NCI-H1436 (cell line): Measurements from ENCODE around the gene ATPAF1.
"Not testable (repeated sequence)": the region's sequence is repeated elsewhere in the genome, so short reads cannot be mapped to it uniquely, and the experiment has no call there.

Experiments
- DNase-seq: peaks from one replicate; lab custom pipeline; 2025; lab: John Stamatoyannopoulos, UW

Gene ATPAF1

GRCh38 chr1:46681333-46682034 is 13.3 kb upstream of the ATPAF1 start:
- DNase-seq = no peak

- DNase-seq = no peak
These were observed 11.8 kb upstream of the ATPAF1 start for GRCh38 chr1:46679789-46680573.

GRCh38 chr1:46677339-46677738 is 9.2 kb upstream of the ATPAF1 start:
- no peak for DNase-seq

GRCh38 chr1:46676531-46676930 is 8.4 kb upstream of the ATPAF1 start:
- DNase-seq = no peak

- DNase-seq = no peak
These were observed 7.6 kb upstream of the ATPAF1 start for GRCh38 chr1:46675549-46676314.

- no peak for DNase-seq
These were observed 5.6 kb upstream of the ATPAF1 start for GRCh38 chr1:46673749-46674182.

- no peak for DNase-seq
These were observed 4.5 kb upstream of the ATPAF1 start for GRCh38 chr1:46672696-46673095.

- DNase-seq = no peak
These were observed 3.4 kb upstream of the ATPAF1 start, which contains the start of gene TEX38 for GRCh38 chr1:46671554-46671953. TEX38 (plus strand) TSS chr1:46671854; CDS start chr1:46671935, 81 bp downstream.

GRCh38 chr1:46670134-46670533 is 2.0 kb upstream of the ATPAF1 start:
- no peak for DNase-seq

- no peak for DNase-seq
These were observed 2.2 kb downstream of the ATPAF1 start for GRCh38 chr1:46665983-46666382.

- DNase-seq = not testable (repeated sequence)
These were observed 5.2 kb downstream of the ATPAF1 start for GRCh38 chr1:46662919-46663318.

- not testable (repeated sequence) for DNase-seq
These were observed 8.0 kb downstream of the ATPAF1 start for GRCh38 chr1:46660116-46660515.

- DNase-seq = no peak
These were observed 8.8 kb downstream of the ATPAF1 start for GRCh38 chr1:46659307-46659870.

GRCh38 chr1:46657775-46658174 is 10.4 kb downstream of the ATPAF1 start:
- DNase-seq = no peak

- no peak for DNase-seq
These were observed 11.5 kb downstream of the ATPAF1 start for GRCh38 chr1:46656643-46657042.

- DNase-seq = no peak
These were observed 12.3 kb downstream of the ATPAF1 start for GRCh38 chr1:46655848-46656247.

GRCh38 chr1:46654698-46655097 is 13.5 kb downstream of the ATPAF1 start:
- DNase-seq = not testable (repeated sequence)

- DNase-seq = no peak
These were observed 14.2 kb downstream of the ATPAF1 start for GRCh38 chr1:46654012-46654411.

GRCh38 chr1:46653405-46653958 is 14.7 kb downstream of the ATPAF1 start:
- no peak for DNase-seq

GRCh38 chr1:46652321-46653100 is 15.7 kb downstream of the ATPAF1 start:
- DNase-seq = no peak

- not testable (repeated sequence) for DNase-seq
These were observed 17.0 kb downstream of the ATPAF1 start for GRCh38 chr1:46651152-46651551.
